HG03460 (cell line): ENCODE results near the gene HTR3A.
"Not testable (repeated sequence)": the region's sequence is repeated elsewhere in the genome, so short reads cannot be mapped to it uniquely, and the experiment has no call there.

Experiments used
- ATAC-seq: cut with Tn5 transposase; IDR thresholded peaks from one replicate; pipeline ENCODE4 v1.9.1; 2021; ENCODE audit not compliant: unreplicated experiment

HTR3A gene

GRCh38 chr11:113974741-113975470 is at the start of gene HTR3A:
TSS of gene HTR3A (plus strand) at chr11:113975108. CDS start at chr11:113975326, 218 bp downstream.
- no peak for ATAC-seq

- no peak for ATAC-seq
Measured at GRCh38 chr11:113926273-113927197, 48.4 kb upstream of the HTR3A start.

- ATAC-seq: no peak
Measured at GRCh38 chr11:113928311-113928710, 46.6 kb upstream of the HTR3A start.

GRCh38 chr11:113932788-113933187 is 42.1 kb upstream of the HTR3A start:
- no peak for ATAC-seq

- ATAC-seq: not testable (repeated sequence)
Measured at GRCh38 chr11:113934193-113934592, 40.7 kb upstream of the HTR3A start.

- ATAC-seq: no peak
Measured at GRCh38 chr11:113934761-113935160, 40.1 kb upstream of the HTR3A start.

GRCh38 chr11:113935858-113936257 is 39.0 kb upstream of the HTR3A start:
- no peak for ATAC-seq

GRCh38 chr11:113937918-113938317 is 37.0 kb upstream of the HTR3A start:
- no peak for ATAC-seq

GRCh38 chr11:113942256-113942655 is 32.7 kb upstream of the HTR3A start:
- ATAC-seq: no peak

- ATAC-seq: not testable (repeated sequence)
Measured at GRCh38 chr11:113946162-113946561, 28.7 kb upstream of the HTR3A start.

GRCh38 chr11:113947994-113948393 is 26.9 kb upstream of the HTR3A start:
- ATAC-seq: no peak

GRCh38 chr11:113949891-113950290 is 25.0 kb upstream of the HTR3A start:
- ATAC-seq: no peak

- no peak for ATAC-seq
Measured at GRCh38 chr11:113951537-113951936, 23.4 kb upstream of the HTR3A start.

- ATAC-seq: no peak
Measured at GRCh38 chr11:113952070-113952469, 22.8 kb upstream of the HTR3A start.

- no peak for ATAC-seq
Measured at GRCh38 chr11:113952588-113952987, 22.3 kb upstream of the HTR3A start.

GRCh38 chr11:113954235-113954634 is 20.7 kb upstream of the HTR3A start:
- ATAC-seq: no peak

GRCh38 chr11:113956986-113957385 is 17.9 kb upstream of the HTR3A start:
- ATAC-seq: no peak

- ATAC-seq: no peak
Measured at GRCh38 chr11:113960702-113961330, 14.1 kb upstream of the HTR3A start.

GRCh38 chr11:113967361-113967760 is 7.5 kb upstream of the HTR3A start:
- no peak for ATAC-seq

GRCh38 chr11:113971506-113972195 is 3.3 kb upstream of the HTR3A start:
- ATAC-seq: no peak

GRCh38 chr11:113977071-113977490 is 2.2 kb downstream of the HTR3A start:
- ATAC-seq: no peak
